Erythroblast (primary cell): Measurements from ENCODE around the gene CDC25C.
"Not testable (repeated sequence)": the region's sequence is repeated elsewhere in the genome, so short reads cannot be mapped to it uniquely, and the experiment has no call there.

Experiments
- DNase-seq, 2 experiments: peaks; one replicate each; lab custom pipeline; 2025; lab: John Stamatoyannopoulos, UW
- GATA1 ChIP-seq: IDR thresholded peaks from 2 replicates; pipeline ENCODE4 v1.6.1; 2011; ENCODE audit warnings: low read depth, mild to moderate bottlenecking, control low read depth, low read length, moderate library complexity
- POLR2A ChIP-seq: IDR thresholded peaks from 2 replicates; pipeline ENCODE4 v1.6.1; 2011; ENCODE audit warnings: mild to moderate bottlenecking, low read length

Gene CDC25C

DNA sequence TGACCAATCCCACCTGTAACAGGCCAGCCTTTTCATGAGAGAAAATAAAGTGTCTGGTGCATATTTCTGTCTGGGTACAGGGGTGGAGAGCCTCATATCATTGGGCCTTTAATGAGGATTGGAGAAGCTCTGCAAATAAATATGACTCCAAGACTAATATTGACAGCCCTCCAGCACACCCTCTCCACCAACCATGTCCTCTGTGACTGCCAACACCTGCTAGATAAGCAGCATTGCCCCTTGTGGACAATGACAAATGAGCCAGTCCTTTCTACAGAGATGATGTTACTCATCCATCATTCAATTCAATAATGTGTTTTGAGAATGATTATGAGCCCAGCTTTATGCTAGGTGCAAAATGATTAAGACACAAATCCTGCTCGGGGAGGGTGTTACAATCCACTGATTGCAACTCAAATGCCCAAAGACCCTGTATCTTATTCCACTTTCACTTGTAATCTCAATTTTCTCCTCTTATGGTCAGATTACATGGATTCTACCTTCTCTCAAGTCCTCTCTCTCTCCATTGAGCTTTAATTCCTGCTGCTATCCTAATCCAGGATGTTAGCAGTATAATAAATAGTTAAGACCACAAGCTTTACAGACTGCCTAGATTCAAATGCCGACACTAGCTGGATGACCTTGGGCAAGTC is 55.1 kb downstream of the CDC25C start:
- DNase-seq = peak; percentile 12 to 16
- TF ChIP-seq POLR2A = no peak
- no peak for TF ChIP-seq GATA1

DNA sequence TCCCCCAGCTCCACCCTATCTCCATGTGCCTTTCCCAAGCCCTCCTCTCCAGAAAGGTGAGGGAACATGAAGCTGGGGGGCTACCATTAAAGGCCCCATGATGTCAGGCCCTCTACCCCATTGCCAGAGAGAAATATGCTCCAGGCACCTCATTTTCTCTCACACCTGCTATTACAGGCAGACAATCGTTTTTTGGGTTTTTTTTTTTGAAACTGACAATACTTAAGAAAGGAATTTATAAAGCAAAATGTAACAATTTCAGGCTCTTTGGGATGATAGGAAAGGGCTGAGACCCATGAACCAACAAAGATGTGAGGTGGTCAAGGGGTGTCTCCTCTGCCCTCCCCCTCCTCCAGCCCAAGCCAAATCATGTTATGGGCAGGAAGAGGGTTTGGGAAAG is 55.7 kb downstream of the CDC25C start:
- TF ChIP-seq POLR2A (no peak), GATA1 (no peak)
- no peak for DNase-seq

DNA sequence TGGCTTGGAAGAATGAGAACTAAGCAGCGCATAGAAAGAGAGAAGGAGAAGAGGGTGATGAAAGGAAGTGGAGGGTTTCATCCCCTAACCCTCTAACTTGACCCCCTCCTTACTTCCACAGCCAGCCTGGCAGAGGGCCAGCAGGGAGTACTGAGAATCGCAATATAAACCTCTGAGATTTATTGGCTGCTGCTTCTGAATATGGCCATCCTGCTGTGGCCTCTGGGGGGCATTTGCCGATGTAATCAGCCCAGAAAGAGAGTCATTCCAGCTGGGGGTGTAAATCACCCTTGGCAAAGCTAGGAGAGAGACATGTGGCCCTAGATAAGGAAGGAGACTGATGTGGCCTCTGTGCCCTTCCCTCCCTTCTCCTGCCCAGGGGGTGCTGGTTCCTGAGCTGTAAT is 56.2 kb downstream of the CDC25C start:
- TF ChIP-seq POLR2A (no peak), GATA1 (no peak)
- peak; percentile 47 to 71 for DNase-seq

DNA sequence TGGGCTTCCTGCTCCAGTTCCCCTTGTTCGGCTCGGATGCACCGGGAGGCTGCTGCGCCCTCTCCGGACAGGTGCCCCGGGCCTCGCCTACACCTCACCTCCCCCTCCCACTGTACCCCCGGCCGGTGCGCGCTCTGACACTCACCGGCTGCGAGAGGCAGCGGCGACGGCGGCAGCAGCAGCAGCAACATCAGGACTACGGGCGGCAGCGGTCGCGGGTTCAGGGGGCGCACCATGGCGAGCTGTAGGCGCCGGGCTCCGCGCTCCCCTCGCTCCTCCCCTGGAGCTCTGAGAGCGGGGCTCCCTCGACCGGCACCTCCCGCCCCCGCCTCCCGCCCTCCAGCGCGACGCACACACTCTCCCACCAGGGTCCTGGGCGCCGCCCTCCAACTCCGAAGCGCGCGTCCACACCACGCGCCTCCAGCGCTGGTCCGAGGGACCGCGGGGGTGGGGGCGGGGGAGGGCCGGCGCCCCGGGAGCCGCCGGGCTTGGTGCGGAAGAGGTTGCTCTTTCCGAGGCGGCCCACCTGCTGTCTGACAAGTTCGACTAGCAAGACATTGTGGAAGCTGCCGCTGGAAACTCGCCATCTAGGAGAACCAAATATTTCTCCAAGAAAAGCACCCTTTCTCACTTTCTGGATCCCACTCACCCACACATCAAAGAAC is 57.3 kb downstream of the CDC25C start, which contains the start of gene GFRA3:
Gene GFRA3 (minus strand): TSS at position 433 of the 665 bp plus-strand sequence. CDS start 197 bp downstream, at position 236.
- no peak for TF ChIP-seq POLR2A
- TF ChIP-seq GATA1 = no peak
- DNase-seq = peak in 1 of 2 experiments; percentile 16

DNA sequence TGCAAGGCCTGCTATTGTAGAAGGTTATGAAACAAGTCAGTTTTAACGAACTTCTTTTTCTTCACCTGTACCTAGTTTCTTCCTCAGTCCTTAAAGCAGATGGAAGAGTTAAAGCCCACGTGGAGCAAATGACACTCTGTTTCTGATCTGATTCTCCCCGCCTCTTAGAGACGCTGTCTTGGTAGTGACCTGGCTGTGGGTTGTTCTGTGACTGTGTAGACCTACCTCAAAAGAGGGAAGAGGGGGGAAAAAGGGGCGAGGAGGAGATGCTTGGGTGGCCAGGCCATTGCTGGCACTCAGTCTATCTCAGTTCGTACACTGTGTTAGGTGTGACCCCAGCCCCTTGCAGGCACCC is 57.8 kb downstream of the CDC25C start:
- no peak for TF ChIP-seq GATA1
- TF ChIP-seq POLR2A = no peak
- no peak for DNase-seq

DNA sequence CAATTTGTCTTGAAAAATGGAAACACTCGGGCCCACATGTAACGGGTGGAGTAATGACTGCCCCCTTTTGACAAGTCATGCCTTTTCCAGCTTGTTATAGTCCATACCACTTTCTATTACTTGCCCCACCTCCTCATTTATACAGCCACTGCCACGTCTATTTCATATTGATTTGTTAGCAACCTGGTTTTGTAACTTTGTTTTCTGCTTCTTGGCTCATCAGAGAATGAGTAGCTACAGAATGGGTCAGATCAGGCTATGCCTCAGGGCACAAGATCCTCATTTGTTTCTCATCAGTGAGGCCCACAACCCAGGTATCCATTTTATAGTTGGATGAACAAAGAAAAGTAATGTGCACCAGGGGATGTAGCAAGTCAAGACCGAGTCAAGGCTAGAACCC is 58.9 kb downstream of the CDC25C start:
- DNase-seq = no peak
- TF ChIP-seq GATA1 = no peak
- TF ChIP-seq POLR2A = no peak

DNA sequence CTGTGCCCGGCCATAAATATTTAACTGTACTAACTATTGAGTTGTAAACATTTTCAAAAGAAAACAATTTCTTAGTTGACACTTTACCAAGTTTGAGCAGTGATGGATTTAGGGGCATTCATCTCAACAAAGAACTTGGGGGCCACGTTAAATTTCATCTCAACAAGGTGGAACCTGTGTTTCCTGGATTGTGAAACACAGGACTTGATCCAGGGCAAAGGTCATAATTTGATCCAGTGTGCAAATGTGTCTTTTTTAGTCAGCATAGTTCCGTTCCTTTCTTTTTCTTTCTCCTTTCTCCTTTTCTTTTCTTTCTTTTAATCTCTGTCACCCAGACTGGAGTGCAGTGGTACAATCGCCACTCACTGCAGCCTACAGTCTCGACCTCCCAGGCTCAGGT is 60.3 kb downstream of the CDC25C start:
- no peak for DNase-seq
- TF ChIP-seq GATA1 (no peak), POLR2A (no peak)

DNA sequence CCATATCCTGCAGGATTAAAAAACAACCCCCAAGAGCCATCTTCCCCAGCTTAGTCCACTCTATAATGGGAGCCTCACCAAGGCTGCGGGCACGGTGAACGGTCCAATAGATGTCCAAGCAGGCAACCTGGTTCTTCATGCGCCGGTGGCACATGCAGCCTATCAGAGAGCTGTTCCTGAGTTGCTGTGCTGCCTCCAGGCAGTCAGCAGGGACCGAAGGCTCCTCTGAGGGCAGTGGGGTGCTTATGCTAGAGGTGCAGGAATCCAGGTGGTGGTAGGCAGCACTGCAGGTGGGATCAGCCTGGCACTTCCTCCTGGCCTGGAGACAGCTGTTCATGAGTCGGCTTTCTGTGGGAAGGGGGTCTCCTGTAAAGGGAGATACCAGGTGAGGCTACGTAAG is 67.4 kb downstream of the CDC25C start:
- DNase-seq = no peak
- TF ChIP-seq POLR2A (no peak), GATA1 (no peak)

DNA sequence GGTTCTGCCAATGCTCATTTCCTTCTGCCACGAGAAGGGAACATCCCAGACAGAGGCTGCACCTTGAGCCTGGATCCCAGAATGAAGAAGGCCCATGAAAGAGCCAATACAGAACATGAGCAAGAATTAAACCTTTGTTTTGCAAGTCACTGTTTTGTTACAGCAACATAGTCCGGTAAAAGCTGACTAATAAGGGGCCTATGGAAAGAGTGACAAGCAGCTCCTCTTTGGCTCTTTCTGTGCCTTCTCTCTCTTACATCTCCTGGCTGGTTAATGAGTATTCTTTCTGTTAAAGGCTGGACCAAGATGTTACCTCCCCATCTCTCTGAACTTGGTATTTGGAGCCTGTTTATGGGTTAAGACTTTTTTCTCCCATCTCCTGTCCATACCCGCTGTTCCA is 68.0 kb downstream of the CDC25C start:
- no peak for DNase-seq
- TF ChIP-seq GATA1 = no peak
- no peak for TF ChIP-seq POLR2A

DNA sequence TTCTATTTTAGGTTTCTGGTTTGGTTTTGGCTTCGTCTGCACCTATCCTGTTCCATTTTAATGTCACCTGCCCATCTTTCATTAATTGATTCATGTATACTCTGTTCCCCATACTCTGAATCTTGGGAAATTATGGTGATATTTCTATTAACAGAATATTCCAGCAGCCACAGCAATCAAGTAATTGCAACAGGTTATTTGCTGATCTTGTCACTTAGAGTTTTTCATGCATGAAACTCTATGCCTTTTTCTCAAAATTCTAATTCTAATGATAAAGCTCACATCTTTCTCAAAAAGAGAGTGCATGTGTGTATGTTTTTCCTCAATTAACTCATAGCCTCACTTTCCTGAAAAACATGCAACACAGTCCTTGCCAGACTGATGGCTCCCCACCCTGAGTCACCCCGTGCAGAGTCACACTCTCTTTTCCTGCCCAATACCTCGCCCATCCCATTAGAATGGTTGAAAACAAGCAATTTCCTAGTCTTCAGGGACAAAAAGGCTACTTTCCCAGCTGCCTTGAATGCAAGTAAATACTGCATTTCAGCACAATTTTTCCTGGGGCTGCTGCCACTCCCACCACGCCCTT is 72.8 kb downstream of the CDC25C start:
- DNase-seq = no peak
- no peak for TF ChIP-seq POLR2A
- no peak for TF ChIP-seq GATA1

DNA sequence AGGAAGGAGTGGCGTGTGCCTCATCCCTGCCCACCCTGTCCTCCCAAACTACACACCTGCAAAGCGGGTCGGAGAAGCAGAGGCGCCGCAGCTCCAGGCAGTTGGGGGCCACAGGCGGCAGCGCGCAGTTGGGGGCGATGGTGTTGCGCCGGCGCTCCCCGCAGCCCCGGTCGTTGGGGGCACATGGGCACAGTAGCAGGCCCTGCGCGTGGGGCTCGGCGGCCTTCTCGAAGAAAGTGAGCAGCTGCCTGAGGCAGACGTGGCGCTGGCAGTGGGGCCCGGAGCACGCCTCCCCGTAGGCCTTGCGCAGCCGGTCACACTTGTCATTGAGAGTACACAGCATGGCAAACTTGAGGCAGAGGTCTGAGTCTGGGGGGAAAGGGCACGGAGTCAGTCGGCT is 74.0 kb downstream of the CDC25C start:
- DNase-seq = no peak
- TF ChIP-seq GATA1 = no peak
- no peak for TF ChIP-seq POLR2A

DNA sequence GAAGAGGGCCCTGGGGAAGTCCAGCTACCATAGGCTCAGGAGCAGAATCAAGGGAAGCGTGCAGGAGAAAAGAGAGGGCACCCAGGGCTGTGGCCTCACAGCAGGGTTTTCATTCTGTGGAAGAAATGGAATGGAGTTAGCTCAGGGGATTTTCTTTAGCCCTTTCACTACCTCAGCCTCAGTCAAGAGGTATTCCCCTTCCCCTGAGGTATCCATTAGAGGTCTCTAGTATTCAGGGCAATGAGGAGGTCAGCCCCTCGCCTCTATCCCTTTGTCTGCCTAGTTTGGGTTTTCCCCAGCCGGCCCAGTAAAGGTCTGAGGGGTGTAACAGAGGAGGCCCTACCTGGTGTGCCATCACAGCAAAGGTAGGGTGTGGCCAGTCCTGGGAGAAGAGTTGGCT is 78.7 kb downstream of the CDC25C start:
- no peak for DNase-seq
- TF ChIP-seq POLR2A (no peak), GATA1 (no peak)

DNA sequence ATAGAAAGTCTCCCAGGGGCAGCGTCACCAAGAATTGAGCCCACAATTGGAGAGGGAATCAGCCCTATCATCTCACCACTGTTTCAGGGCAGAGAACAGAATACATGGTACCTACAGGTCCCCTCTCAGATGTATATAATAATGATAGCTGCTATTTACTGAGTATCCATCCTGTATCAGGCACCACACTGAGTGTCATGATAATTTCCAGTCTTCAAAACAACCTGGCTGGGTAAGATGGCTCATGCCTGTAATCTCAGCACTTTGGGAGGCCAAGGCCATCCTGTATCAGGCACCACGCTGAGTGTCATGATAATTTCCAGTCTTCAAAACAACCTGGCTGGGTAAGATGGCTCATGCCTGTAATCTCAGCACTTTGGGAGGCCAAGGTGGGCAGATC is 83.8 kb downstream of the CDC25C start:
- DNase-seq = not testable (repeated sequence)

DNA sequence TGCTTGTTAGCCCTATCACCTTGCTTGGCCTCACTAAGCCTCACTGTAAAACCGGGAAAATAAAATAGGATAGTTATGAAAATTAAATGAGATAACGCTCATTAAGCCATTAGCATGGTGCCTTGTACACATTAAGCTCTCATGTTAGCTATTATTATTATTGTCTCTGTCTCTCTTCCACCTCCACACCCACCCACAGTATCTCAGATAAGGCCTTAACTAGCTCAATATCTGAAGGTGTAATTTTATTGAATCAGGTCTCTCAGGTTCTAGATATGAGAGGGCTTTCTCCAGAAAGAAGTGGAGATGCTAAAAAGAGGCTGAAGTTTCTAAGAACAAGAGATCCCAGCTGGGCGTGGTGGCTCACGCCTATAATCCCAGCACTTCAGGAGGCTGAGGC is 84.8 kb downstream of the CDC25C start:
- TF ChIP-seq GATA1 (no peak), POLR2A (no peak)
- DNase-seq = no peak

DNA sequence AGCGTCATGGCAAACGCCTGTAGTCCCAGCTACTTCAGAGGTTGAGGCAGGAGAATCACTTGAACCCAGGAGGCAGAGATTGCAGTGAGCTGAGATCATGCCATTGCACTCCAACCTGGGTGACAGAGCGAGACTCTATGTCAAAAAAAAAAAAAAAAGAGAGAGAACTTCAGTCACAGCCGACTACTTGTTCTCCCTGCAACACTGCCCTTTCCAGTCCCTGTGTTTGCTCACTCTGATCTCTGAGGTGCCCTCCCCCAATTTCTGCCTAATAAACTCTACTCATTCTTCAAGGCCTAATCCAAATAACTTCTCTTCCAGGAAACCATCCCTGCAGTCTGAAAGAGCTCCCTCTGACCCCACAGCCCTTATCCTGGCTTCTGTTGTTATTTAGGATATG is 85.3 kb downstream of the CDC25C start:
- no peak for TF ChIP-seq POLR2A
- no peak for TF ChIP-seq GATA1

More for the DNA sequence above, 85.3 kb downstream of the CDC25C start:
- no peak for DNase-seq
